ENCODE data around the gene IL3.

The IL3 gene

GRCh38 chr5:132022737-132023136 lies 37.7 kb upstream of the IL3 start:
- TF ChIP-seq USF1 (IDR thresholded peaks at IDR 0.05) (no peak), EGR1 (IDR thresholded peaks at IDR 0.05) (no peak), CREB1 (IDR thresholded peaks at IDR 0.05; ENCODE audit: low read depth) (no peak), YY1 (IDR thresholded peaks at IDR 0.05; ENCODE audit: low read depth) (no peak), TCF12 (IDR thresholded peaks at IDR 0.05; ENCODE audit: low read depth) (no peak), ZBTB7A (IDR thresholded peaks at IDR 0.05; ENCODE audit: low read depth) (no peak), NFIC (IDR thresholded peaks at IDR 0.05) (no peak), TAF1 (IDR thresholded peaks at IDR 0.05; ENCODE audit: low read depth) (no peak), RAD21 (IDR thresholded peaks at IDR 0.05; ENCODE audit: low read depth) (no peak), REST (IDR thresholded peaks at IDR 0.05; ENCODE audit: low read depth) (no peak)

GRCh38 chr5:132023258-132024116 lies 37.0 kb upstream of the IL3 start:
- TF ChIP-seq CEBPB (IDR thresholded peaks at IDR 0.05) (no peak), USF1 (IDR thresholded peaks at IDR 0.05) (no peak), MAX (IDR thresholded peaks at IDR 0.05) (no peak), TCF12 (IDR thresholded peaks at IDR 0.05; ENCODE audit: low read depth) (no peak), TAF1 (IDR thresholded peaks at IDR 0.05; ENCODE audit: low read depth) (no peak), EGR1 (IDR thresholded peaks at IDR 0.05) (no peak), FOXM1 (IDR thresholded peaks at IDR 0.05; ENCODE audit: borderline replicate concordance, low read depth) (no peak), RAD21 (IDR thresholded peaks at IDR 0.05; ENCODE audit: low read depth) (no peak), EP300 (IDR thresholded peaks at IDR 0.05; ENCODE audit: borderline replicate concordance) (no peak)

GRCh38 chr5:132024117-132024435 lies 36.4 kb upstream of the IL3 start:
- TF ChIP-seq TEAD4 (IDR thresholded peaks at IDR 0.05) (no peak), EGR1 (IDR thresholded peaks at IDR 0.05) (no peak), EP300 (IDR thresholded peaks at IDR 0.05; ENCODE audit: borderline replicate concordance) (no peak), TCF12 (IDR thresholded peaks at IDR 0.05; ENCODE audit: low read depth) (no peak), MAX (IDR thresholded peaks at IDR 0.05) (no peak), FOXM1 (IDR thresholded peaks at IDR 0.05; ENCODE audit: borderline replicate concordance, low read depth) (no peak), REST (IDR thresholded peaks at IDR 0.05; ENCODE audit: low read depth) (no peak)

- peak; percentile 84 for TF ChIP-seq REST (IDR thresholded peaks at IDR 0.05; ENCODE audit: low read depth)
- TF ChIP-seq CREB1 (IDR thresholded peaks at IDR 0.05; ENCODE audit: low read depth), result no peak
- TF ChIP-seq EGR1 (IDR thresholded peaks at IDR 0.05), result no peak
- TF ChIP-seq EP300 (IDR thresholded peaks at IDR 0.05; ENCODE audit: borderline replicate concordance), result no peak
These were observed 35.6 kb upstream of the IL3 start for GRCh38 chr5:132024789-132025402.

All from Ishikawa (cell line).